ENCODE measurements around the gene WIF1. TPM values are rescaled to one million over a fixed set of nuclear protein-coding genes. Genes with fewer than 3 reads are reported as not detected.

WIF1 gene
- total RNA-seq, 1 experiment from 2014 or later: not detected

DNA sequence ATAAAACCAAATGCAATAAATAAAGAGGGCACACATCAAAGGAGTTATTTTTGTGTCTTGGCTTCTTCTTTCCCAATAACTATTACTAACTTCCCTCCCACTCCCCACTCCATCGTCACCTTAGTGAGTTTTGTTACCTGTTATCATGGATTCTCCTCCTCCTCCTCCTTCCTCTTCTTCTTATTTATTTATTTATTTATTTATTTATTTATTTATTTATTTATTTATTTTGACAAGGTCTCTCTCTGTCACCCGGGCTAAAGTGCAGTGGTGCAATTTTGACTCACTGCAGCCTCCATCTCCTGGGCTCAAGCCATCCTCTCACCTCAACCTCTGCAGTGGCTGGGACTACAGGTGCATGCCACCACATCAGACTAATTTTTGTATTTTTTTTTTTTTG is 26.4 kb downstream of the WIF1 start:
- H3K27me3 ChIP-seq (ENCODE audit: low read length): peaks cover 14% of the 10 kb centered on the region
- intact Hi-C loops (cut with micrococcal nuclease): no loop called here
- TF ChIP-seq EZH2phosphoT487 (IDR thresholded peaks at IDR 0.05; ENCODE audit: borderline replicate concordance, low read length) (no peak), EZH2 (IDR thresholded peaks at IDR 0.05; ENCODE audit: low read length, unreplicated experiment) (no peak)
- TF ChIP-seq, protein P1, sequence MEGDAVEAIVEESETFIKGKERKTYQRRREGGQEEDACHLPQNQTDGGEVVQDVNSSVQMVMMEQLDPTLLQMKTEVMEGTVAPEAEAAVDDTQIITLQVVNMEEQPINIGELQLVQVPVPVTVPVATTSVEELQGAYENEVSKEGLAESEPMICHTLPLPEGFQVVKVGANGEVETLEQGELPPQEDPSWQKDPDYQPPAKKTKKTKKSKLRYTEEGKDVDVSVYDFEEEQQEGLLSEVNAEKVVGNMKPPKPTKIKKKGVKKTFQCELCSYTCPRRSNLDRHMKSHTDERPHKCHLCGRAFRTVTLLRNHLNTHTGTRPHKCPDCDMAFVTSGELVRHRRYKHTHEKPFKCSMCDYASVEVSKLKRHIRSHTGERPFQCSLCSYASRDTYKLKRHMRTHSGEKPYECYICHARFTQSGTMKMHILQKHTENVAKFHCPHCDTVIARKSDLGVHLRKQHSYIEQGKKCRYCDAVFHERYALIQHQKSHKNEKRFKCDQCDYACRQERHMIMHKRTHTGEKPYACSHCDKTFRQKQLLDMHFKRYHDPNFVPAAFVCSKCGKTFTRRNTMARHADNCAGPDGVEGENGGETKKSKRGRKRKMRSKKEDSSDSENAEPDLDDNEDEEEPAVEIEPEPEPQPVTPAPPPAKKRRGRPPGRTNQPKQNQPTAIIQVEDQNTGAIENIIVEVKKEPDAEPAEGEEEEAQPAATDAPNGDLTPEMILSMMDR (conservative IDR thresholded peaks at IDR 0.05; ENCODE audit: low read depth, low read length): no peak
- CTCF ChIA-PET: no interaction called here
- no peak overlapping the region for H2AFZ ChIP-seq (ENCODE audit: low read length)
- H3K9me2 ChIP-seq (replicated peaks; ENCODE audit: low read length): no peaks in the 10 kb centered on the region
- H3K79me2 ChIP-seq (ENCODE audit: low read length): no peaks in the 10 kb centered on the region
- no peak overlapping the region for H3K9ac ChIP-seq (ENCODE audit: low read length)
- ATAC-seq: no peak
- H3K9me3 ChIP-seq (ENCODE audit: low read length): no peaks in the 10 kb centered on the region
- no peak overlapping the region for H3K4me3 ChIP-seq (ENCODE audit: low read length)
- no peak for DNase-seq
- POLR2A ChIA-PET (ENCODE audit: unreplicated experiment): no interaction called here
- no peaks in the 10 kb centered on the region for H3F3A ChIP-seq (ENCODE audit: low read length, unreplicated experiment)
- H4K20me1 ChIP-seq (ENCODE audit: low read length): no peaks in the 10 kb centered on the region
- H3K4me1 ChIP-seq (ENCODE audit: insufficient read depth, low read length): no peaks in the 10 kb centered on the region
- H3K27ac ChIP-seq (ENCODE audit: low read length): no peak overlapping the region
- BruUV-seq (replicated peaks): no TSS peak
- H3K4me2 ChIP-seq (ENCODE audit: low read length): no peak overlapping the region
- H3K36me3 ChIP-seq (ENCODE audit: low read depth, low read length): no peaks in the 10 kb centered on the region

DNA sequence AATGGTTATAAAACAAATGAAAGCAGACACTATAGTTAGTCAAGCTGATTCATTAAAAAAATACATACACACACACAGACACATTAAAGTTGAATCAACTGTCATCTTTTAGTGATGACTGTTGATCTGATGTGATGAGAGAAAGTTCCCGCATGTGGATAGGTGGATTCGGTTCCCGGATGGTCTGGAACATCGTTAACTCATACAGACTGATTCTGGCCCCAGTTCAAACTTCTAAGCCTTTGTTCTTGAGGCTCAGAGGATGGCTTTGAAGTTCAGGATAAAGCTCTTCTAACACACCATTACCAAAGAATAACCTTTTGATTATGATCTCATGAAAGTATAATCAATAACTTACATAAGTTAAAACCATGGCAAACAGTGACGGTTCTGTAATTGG is 27.5 kb downstream of the WIF1 start:
- H3K9me3 ChIP-seq (ENCODE audit: low read length): no peaks in the 10 kb centered on the region
- H3K4me1 ChIP-seq (ENCODE audit: insufficient read depth, low read length): no peaks in the 10 kb centered on the region
- TF ChIP-seq EZH2 (IDR thresholded peaks at IDR 0.05; ENCODE audit: low read length, unreplicated experiment): no peak
- no peak for TF ChIP-seq EZH2phosphoT487 (IDR thresholded peaks at IDR 0.05; ENCODE audit: borderline replicate concordance, low read length)
- TF ChIP-seq, protein P1 (conservative IDR thresholded peaks at IDR 0.05; ENCODE audit: low read depth, low read length): no peak
- ChIA-PET POLR2A (ENCODE audit: unreplicated experiment) (no interaction called here), CTCF (no interaction called here)
- no peak for DNase-seq
- H4K20me1 ChIP-seq (ENCODE audit: low read length): no peaks in the 10 kb centered on the region
- H3K9ac ChIP-seq (ENCODE audit: low read length): no peak overlapping the region
- no peaks in the 10 kb centered on the region for H3K79me2 ChIP-seq (ENCODE audit: low read length)
- no peaks in the 10 kb centered on the region for H3F3A ChIP-seq (ENCODE audit: low read length, unreplicated experiment)
- ATAC-seq: peak; percentile 45
- no peaks in the 10 kb centered on the region for H3K36me3 ChIP-seq (ENCODE audit: low read depth, low read length)
- no peak overlapping the region for H3K4me3 ChIP-seq (ENCODE audit: low read length)
- intact Hi-C loops (cut with micrococcal nuclease): no loop called here
- no peaks in the 10 kb centered on the region for H3K9me2 ChIP-seq (replicated peaks; ENCODE audit: low read length)
- no TSS peak for BruUV-seq (replicated peaks)
- no peak overlapping the region for H3K27ac ChIP-seq (ENCODE audit: low read length)
- H2AFZ ChIP-seq (ENCODE audit: low read length): no peak overlapping the region
- peaks cover 24% of the 10 kb centered on the region for H3K27me3 ChIP-seq (ENCODE audit: low read length)
- H3K4me2 ChIP-seq (ENCODE audit: low read length): no peak overlapping the region

DNA sequence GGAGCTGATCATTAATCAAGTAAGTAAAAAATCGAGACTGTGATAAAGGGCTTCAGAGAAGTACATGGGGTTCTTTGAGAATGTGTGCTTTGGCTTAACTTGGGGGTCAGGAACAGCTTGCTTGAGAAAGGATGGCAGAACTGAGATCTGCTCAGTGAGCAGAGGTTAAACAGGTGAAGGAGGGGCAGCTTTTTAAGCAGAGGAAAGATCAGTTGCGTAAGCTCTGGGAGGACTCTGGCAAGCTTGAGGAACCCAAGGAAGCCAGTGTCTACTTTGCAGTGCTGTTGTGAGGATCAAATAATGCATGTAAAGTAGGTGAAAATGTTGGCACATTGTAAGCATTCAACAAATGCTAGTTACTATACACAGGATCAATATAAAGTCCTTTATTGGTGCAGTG is 30.6 kb downstream of the WIF1 start:
- Histone ChIP-seq H3K79me2 (ENCODE audit: low read length) (no peaks in the 10 kb centered on the region), H3K4me1 (ENCODE audit: insufficient read depth, low read length) (no peaks in the 10 kb centered on the region), H3K36me3 (ENCODE audit: low read depth, low read length) (no peaks in the 10 kb centered on the region), H3K4me3 (ENCODE audit: low read length) (no peak overlapping the region), H3K27me3 (ENCODE audit: low read length) (peaks cover 47% of the 10 kb centered on the region), H3K9ac (ENCODE audit: low read length) (no peak overlapping the region), H3K27ac (ENCODE audit: low read length) (no peak overlapping the region), H3F3A (ENCODE audit: low read length, unreplicated experiment) (no peaks in the 10 kb centered on the region), H2AFZ (ENCODE audit: low read length) (no peak overlapping the region), H4K20me1 (ENCODE audit: low read length) (no peaks in the 10 kb centered on the region), H3K9me2 (replicated peaks; ENCODE audit: low read length) (no peaks in the 10 kb centered on the region), H3K9me3 (ENCODE audit: low read length) (no peaks in the 10 kb centered on the region), H3K4me2 (ENCODE audit: low read length) (no peak overlapping the region)
- ChIA-PET POLR2A (ENCODE audit: unreplicated experiment) (no interaction called here), CTCF (interaction anchor here (0.5 kb wide), 1 partner anchor 777 kb away, joined by 3 read pairs; no protein-coding TSS in a partner anchor)
- ATAC-seq (no peak), DNase-seq (no peak)
- intact Hi-C loops (cut with micrococcal nuclease): no loop called here
- no TSS peak for BruUV-seq (replicated peaks)
- TF ChIP-seq EZH2phosphoT487 (IDR thresholded peaks at IDR 0.05; ENCODE audit: borderline replicate concordance, low read length) (no peak), EZH2 (IDR thresholded peaks at IDR 0.05; ENCODE audit: low read length, unreplicated experiment) (no peak)
- TF ChIP-seq, protein P1 (conservative IDR thresholded peaks at IDR 0.05; ENCODE audit: low read depth, low read length): no peak
